HG03139 (cell line): ENCODE data around the gene SLCO1B3.
"Not testable (repeated sequence)": the region's sequence is repeated elsewhere in the genome, so short reads cannot be mapped to it uniquely, and the experiment has no call there.

ENCODE experiments used
- ATAC-seq: cut with Tn5 transposase; IDR thresholded peaks from one replicate; pipeline ENCODE4 v1.9.1; 2021; ENCODE audit not compliant: unreplicated experiment

Gene SLCO1B3

GRCh38 chr12:20810487-20810886 lies at the start of gene SLCO1B3:
Gene SLCO1B3 (plus strand): TSS chr12:20810705. CDS start chr12:20815739, 5,034 bp downstream.
- no peak for ATAC-seq

GRCh38 chr12:20777420-20777819 lies 33.1 kb upstream of the SLCO1B3 start:
- no peak for ATAC-seq

- no peak for ATAC-seq
Observed at GRCh38 chr12:20778969-20779368, 31.5 kb upstream of the SLCO1B3 start.

GRCh38 chr12:20779971-20780370 lies 30.5 kb upstream of the SLCO1B3 start:
- ATAC-seq: not testable (repeated sequence)

- ATAC-seq: not testable (repeated sequence)
Observed at GRCh38 chr12:20783796-20784357, 26.6 kb upstream of the SLCO1B3 start.

GRCh38 chr12:20792971-20793370 lies 17.5 kb upstream of the SLCO1B3 start:
- no peak for ATAC-seq

- no peak for ATAC-seq
Observed at GRCh38 chr12:20798554-20798953, 12.0 kb upstream of the SLCO1B3 start.

GRCh38 chr12:20800160-20800559 lies 10.3 kb upstream of the SLCO1B3 start:
- no peak for ATAC-seq

- no peak for ATAC-seq
Observed at GRCh38 chr12:20801035-20801434, 9.5 kb upstream of the SLCO1B3 start.

- no peak for ATAC-seq
Observed at GRCh38 chr12:20805921-20806320, 4.6 kb upstream of the SLCO1B3 start.

- no peak for ATAC-seq
Observed at GRCh38 chr12:20807192-20808080, 3.1 kb upstream of the SLCO1B3 start.

- no peak for ATAC-seq
Observed at GRCh38 chr12:20808521-20808920, 2.0 kb upstream of the SLCO1B3 start.

- ATAC-seq: no peak
Observed at GRCh38 chr12:20815574-20815973, 5.1 kb downstream of the SLCO1B3 start.

GRCh38 chr12:20822415-20822814 lies 11.9 kb downstream of the SLCO1B3 start:
- no peak for ATAC-seq

- no peak for ATAC-seq
Observed at GRCh38 chr12:20822925-20823324, 12.4 kb downstream of the SLCO1B3 start.

GRCh38 chr12:20829919-20830318 lies 19.4 kb downstream of the SLCO1B3 start:
- no peak for ATAC-seq

GRCh38 chr12:20830456-20830855 lies 20.0 kb downstream of the SLCO1B3 start:
- ATAC-seq: no peak

GRCh38 chr12:20832911-20833310 lies 22.4 kb downstream of the SLCO1B3 start:
- ATAC-seq: no peak

- no peak for ATAC-seq
Observed at GRCh38 chr12:20852649-20853048, 42.1 kb downstream of the SLCO1B3 start.

- no peak for ATAC-seq
Observed at GRCh38 chr12:20863056-20863455, 52.6 kb downstream of the SLCO1B3 start.

- no peak for ATAC-seq
Observed at GRCh38 chr12:20865873-20866272, 55.4 kb downstream of the SLCO1B3 start.

GRCh38 chr12:20868277-20868676 lies 57.8 kb downstream of the SLCO1B3 start:
- ATAC-seq: no peak
